ENCODE data around the gene UBN2.

UBN2 gene

GRCh38 chr7:139255290-139255689 lies 24.3 kb downstream of the UBN2 start:
- 100% methylated on average over 1 to 2 of the region's 4 CpGs for WGBS, 2 experiments (ENCODE audit: insufficient coverage in 2 of 2)

DNA sequence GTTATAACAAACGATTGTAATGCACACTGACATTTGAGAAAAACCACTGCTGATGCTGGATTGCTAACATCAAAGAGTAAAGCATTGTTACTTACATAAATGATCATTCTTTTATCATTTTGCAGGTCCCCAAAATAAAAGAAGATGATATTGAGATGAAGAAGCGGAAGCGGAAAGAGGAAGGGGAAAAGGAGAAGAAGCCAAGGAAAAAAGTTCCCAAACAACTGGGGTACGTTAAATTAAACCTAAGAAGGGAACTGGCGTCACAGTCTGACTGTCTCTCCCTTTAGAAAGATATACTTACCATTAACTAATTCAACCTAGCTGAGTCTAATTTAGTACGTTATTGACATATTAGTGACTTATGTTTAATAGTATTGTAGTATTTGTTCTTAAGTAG lies 28.1 kb downstream of the UBN2 start:
- Histone ChIP-seq H3K36me3 (ENCODE audit: control insufficient read depth, insufficient read depth, low read length) (peaks cover 65% of the 10 kb centered on the region), H3K27ac (ENCODE audit: low read depth, low read length, severe bottlenecking) (no peak overlapping the region), H3K4me3 (ENCODE audit: extremely low read depth, insufficient read depth, low read length, poor library complexity, severe bottlenecking) (no peak overlapping the region), H3K4me1 (ENCODE audit: control insufficient read depth, insufficient read depth, low read length, poor library complexity, severe bottlenecking) (no peaks in the 10 kb centered on the region), H3K9me3 (ENCODE audit: control insufficient read depth, low read length) (no peaks in the 10 kb centered on the region)
- WGBS, 2 experiments (ENCODE audit: insufficient coverage in 2 of 2), result 100% methylated on average over 2 of the region's 6 CpGs; no CpG with 5 or more reads in 1 of the 2 experiments

More at GRCh38 chr7:139255290-139255689, 24.3 kb downstream of the UBN2 start:
- no peaks in the 10 kb centered on the region for H3K4me1 ChIP-seq (ENCODE audit: control insufficient read depth, insufficient read depth, low read length, poor library complexity, severe bottlenecking)
- no peaks in the 10 kb centered on the region for H3K9me3 ChIP-seq (ENCODE audit: control insufficient read depth, low read length)
- H3K4me3 ChIP-seq (ENCODE audit: extremely low read depth, insufficient read depth, low read length, poor library complexity, severe bottlenecking), result no peak overlapping the region
- H3K36me3 ChIP-seq (ENCODE audit: control insufficient read depth, insufficient read depth, low read length), result peaks cover 63% of the 10 kb centered on the region
- no peak overlapping the region for H3K27ac ChIP-seq (ENCODE audit: low read depth, low read length, severe bottlenecking)

- whole genome bisulfite sequencing, 2 experiments (ENCODE audit: insufficient coverage in 2 of 2), result 100% methylated on average over 1 of the region's 3 CpGs
Measured at GRCh38 chr7:139264220-139264619, 33.2 kb downstream of the UBN2 start.

GRCh38 chr7:139265673-139266072 lies 34.6 kb downstream of the UBN2 start:
- Histone ChIP-seq H3K27ac (ENCODE audit: low read depth, low read length, severe bottlenecking) (no peak overlapping the region), H3K9me3 (ENCODE audit: control insufficient read depth, low read length) (no peaks in the 10 kb centered on the region), H3K4me3 (ENCODE audit: extremely low read depth, insufficient read depth, low read length, poor library complexity, severe bottlenecking) (no peak overlapping the region), H3K4me1 (ENCODE audit: control insufficient read depth, insufficient read depth, low read length, poor library complexity, severe bottlenecking) (no peaks in the 10 kb centered on the region), H3K36me3 (ENCODE audit: control insufficient read depth, insufficient read depth, low read length) (peaks cover 85% of the 10 kb centered on the region)
- WGBS, 2 experiments (ENCODE audit: insufficient coverage in 2 of 2), result 90 to 100% methylated on average over 2 of the region's 2 CpGs

More at GRCh38 chr7:139264220-139264619, 33.2 kb downstream of the UBN2 start:
- Histone ChIP-seq H3K4me1 (ENCODE audit: control insufficient read depth, insufficient read depth, low read length, poor library complexity, severe bottlenecking) (no peaks in the 10 kb centered on the region), H3K36me3 (ENCODE audit: control insufficient read depth, insufficient read depth, low read length) (peaks cover 83% of the 10 kb centered on the region), H3K9me3 (ENCODE audit: control insufficient read depth, low read length) (no peaks in the 10 kb centered on the region), H3K27ac (ENCODE audit: low read depth, low read length, severe bottlenecking) (no peak overlapping the region), H3K4me3 (ENCODE audit: extremely low read depth, insufficient read depth, low read length, poor library complexity, severe bottlenecking) (no peak overlapping the region)

GRCh38 chr7:139271718-139272628 lies 40.9 kb downstream of the UBN2 start:
- Histone ChIP-seq H3K4me3 (ENCODE audit: extremely low read depth, insufficient read depth, low read length, poor library complexity, severe bottlenecking) (no peak overlapping the region), H3K36me3 (ENCODE audit: control insufficient read depth, insufficient read depth, low read length) (peaks cover 86% of the 10 kb centered on the region), H3K9me3 (ENCODE audit: control insufficient read depth, low read length) (no peaks in the 10 kb centered on the region), H3K27ac (ENCODE audit: low read depth, low read length, severe bottlenecking) (no peak overlapping the region), H3K4me1 (ENCODE audit: control insufficient read depth, insufficient read depth, low read length, poor library complexity, severe bottlenecking) (no peaks in the 10 kb centered on the region)
- 92 to 99% methylated on average over 11 to 15 of the region's 17 CpGs for WGBS, 2 experiments (ENCODE audit: insufficient coverage in 2 of 2)

DNA sequence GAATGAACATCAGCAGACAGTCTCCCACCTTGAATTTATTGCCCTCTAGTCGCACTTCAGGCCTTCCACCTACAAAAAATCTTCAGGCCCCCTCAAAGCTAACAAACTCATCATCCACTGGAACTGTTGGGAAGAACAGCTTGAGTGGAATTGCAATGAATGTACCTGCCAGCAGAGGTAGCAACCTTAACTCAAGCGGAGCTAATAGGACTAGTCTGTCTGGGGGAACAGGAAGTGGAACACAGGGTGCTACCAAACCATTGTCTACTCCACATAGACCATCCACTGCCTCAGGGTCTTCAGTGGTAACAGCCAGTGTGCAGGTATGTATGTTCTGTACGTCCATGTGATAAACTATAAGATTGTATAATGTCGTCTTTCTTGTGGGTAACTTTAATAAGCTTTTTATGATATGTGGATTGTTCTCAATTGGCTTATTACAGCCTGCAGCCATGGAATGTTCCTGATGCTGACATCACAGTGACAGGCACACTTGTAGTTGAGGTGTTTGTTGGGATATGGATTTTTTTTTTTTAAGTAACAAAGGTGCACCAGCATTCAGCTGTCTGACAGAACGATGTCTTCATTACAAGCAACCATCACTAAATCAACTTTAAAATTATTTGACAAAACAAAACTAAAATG lies 53.3 kb downstream of the UBN2 start:
- H3K9me3 ChIP-seq (ENCODE audit: control insufficient read depth, low read length), result no peaks in the 10 kb centered on the region
- H3K27ac ChIP-seq (ENCODE audit: low read depth, low read length, severe bottlenecking), result no peak overlapping the region
- peaks cover 38% of the 10 kb centered on the region for H3K36me3 ChIP-seq (ENCODE audit: control insufficient read depth, insufficient read depth, low read length)
- no peak overlapping the region for H3K4me3 ChIP-seq (ENCODE audit: extremely low read depth, insufficient read depth, low read length, poor library complexity, severe bottlenecking)
- WGBS, 2 experiments (ENCODE audit: insufficient coverage in 2 of 2), result 90 to 100% methylated on average over 1 to 2 of the region's 5 CpGs
- no peaks in the 10 kb centered on the region for H3K4me1 ChIP-seq (ENCODE audit: control insufficient read depth, insufficient read depth, low read length, poor library complexity, severe bottlenecking)

DNA sequence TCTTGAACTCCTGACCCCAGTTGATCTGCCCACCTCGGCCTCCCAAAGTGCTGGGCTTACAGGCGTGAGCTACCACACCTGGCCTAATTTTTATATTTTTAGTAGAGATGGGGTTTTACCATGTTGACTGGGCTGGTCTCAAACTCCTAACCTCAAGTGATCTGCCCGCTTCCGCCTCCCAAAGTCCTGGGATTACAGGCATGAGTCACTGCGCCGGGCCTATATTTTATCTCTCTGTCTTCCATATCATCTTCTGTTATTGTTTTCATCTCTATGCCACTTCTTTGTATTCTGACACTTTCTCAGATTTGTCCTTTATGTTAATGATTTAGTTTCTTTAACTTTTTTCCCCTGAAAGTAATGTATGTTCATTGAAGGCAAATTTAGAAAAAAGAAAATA lies 55.1 kb downstream of the UBN2 start:
- no peak overlapping the region for H3K4me3 ChIP-seq (ENCODE audit: extremely low read depth, insufficient read depth, low read length, poor library complexity, severe bottlenecking)
- H3K36me3 ChIP-seq (ENCODE audit: control insufficient read depth, insufficient read depth, low read length), result peaks cover 40% of the 10 kb centered on the region
- H3K9me3 ChIP-seq (ENCODE audit: control insufficient read depth, low read length), result no peaks in the 10 kb centered on the region
- no peak overlapping the region for H3K27ac ChIP-seq (ENCODE audit: low read depth, low read length, severe bottlenecking)
- 80 to 100% methylated on average over 2 to 4 of the region's 6 CpGs for WGBS, 2 experiments (ENCODE audit: insufficient coverage in 2 of 2)
- no peaks in the 10 kb centered on the region for H3K4me1 ChIP-seq (ENCODE audit: control insufficient read depth, insufficient read depth, low read length, poor library complexity, severe bottlenecking)

DNA sequence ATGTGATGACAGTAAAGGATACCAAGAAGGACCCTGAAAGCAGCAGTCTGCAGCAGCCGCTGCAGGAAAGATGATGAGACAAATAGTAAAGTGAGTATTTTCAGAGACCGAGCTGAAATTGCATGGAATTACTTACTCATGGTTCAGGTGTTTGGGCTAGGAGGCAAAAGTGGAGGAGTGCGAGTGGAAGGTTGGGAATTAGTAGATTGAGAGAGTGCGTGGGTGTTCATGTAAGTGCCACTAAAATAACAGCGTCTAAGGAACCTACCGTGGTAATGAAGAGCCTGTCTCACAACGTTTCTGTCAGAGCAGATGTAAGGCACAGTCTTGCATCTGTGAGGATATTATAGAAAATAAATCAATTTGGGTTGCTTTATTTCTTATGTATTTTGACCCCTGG lies 61.8 kb downstream of the UBN2 start:
- Histone ChIP-seq H3K4me1 (ENCODE audit: control insufficient read depth, insufficient read depth, low read length, poor library complexity, severe bottlenecking) (no peaks in the 10 kb centered on the region), H3K27ac (ENCODE audit: low read depth, low read length, severe bottlenecking) (no peak overlapping the region), H3K9me3 (ENCODE audit: control insufficient read depth, low read length) (no peaks in the 10 kb centered on the region), H3K36me3 (ENCODE audit: control insufficient read depth, insufficient read depth, low read length) (peaks cover 37% of the 10 kb centered on the region), H3K4me3 (ENCODE audit: extremely low read depth, insufficient read depth, low read length, poor library complexity, severe bottlenecking) (no peak overlapping the region)
- 89 to 94% methylated on average over 7 of the region's 7 CpGs for WGBS, 2 experiments (ENCODE audit: insufficient coverage in 2 of 2)

DNA sequence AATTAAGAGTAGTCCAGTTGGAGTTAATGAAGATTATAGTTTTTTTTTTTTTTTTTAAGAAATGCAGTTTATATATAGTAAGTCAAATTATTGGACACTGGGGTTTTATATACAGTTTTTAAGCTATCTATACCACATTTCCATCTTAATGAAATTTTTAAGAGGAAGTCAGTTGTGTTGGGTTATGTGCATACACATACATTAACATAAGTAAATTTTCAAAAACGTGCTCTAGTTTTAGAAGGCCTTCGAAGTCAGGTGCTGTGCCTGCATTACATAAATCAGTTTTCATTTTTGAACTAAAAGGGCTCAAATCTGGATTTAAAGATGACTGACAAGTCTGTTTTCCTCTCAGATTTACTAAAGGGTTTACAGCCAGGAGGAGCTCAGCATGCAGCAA lies 62.5 kb downstream of the UBN2 start:
- 88% methylated on average over 1 of the region's 2 CpGs; no CpG with 5 or more reads in 1 of the 2 experiments for WGBS, 2 experiments (ENCODE audit: insufficient coverage in 2 of 2)
- Histone ChIP-seq H3K9me3 (ENCODE audit: control insufficient read depth, low read length) (no peaks in the 10 kb centered on the region), H3K27ac (ENCODE audit: low read depth, low read length, severe bottlenecking) (no peak overlapping the region), H3K4me1 (ENCODE audit: control insufficient read depth, insufficient read depth, low read length, poor library complexity, severe bottlenecking) (no peaks in the 10 kb centered on the region), H3K4me3 (ENCODE audit: extremely low read depth, insufficient read depth, low read length, poor library complexity, severe bottlenecking) (no peak overlapping the region), H3K36me3 (ENCODE audit: control insufficient read depth, insufficient read depth, low read length) (peaks cover 37% of the 10 kb centered on the region)

DNA sequence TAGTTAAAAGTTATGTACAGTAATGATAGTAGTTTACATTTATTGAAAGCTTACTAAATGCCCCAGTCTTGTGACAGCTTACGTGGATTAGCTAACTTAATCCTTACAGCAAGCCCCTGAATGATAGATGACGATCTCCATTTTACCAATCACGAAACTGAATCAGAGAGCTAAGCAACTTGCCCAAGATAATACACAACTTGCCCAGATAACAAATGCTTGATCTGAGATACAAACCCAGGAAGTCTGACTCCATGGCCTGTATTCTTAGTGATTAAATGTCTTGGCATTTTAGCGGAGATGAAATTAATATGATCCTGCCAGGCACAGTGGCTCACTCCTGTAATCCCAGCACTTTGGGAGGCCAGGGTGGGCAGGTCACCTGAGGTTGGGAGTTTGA lies 63.2 kb downstream of the UBN2 start:
- H3K36me3 ChIP-seq (ENCODE audit: control insufficient read depth, insufficient read depth, low read length), result peaks cover 40% of the 10 kb centered on the region
- 96 to 100% methylated on average over 3 to 4 of the region's 4 CpGs for WGBS, 2 experiments (ENCODE audit: insufficient coverage in 2 of 2)
- H3K9me3 ChIP-seq (ENCODE audit: control insufficient read depth, low read length), result no peaks in the 10 kb centered on the region
- no peaks in the 10 kb centered on the region for H3K4me1 ChIP-seq (ENCODE audit: control insufficient read depth, insufficient read depth, low read length, poor library complexity, severe bottlenecking)
- no peak overlapping the region for H3K27ac ChIP-seq (ENCODE audit: low read depth, low read length, severe bottlenecking)
- no peak overlapping the region for H3K4me3 ChIP-seq (ENCODE audit: extremely low read depth, insufficient read depth, low read length, poor library complexity, severe bottlenecking)

All from mesodermal cell (in vitro differentiated cells).